HK-2 (cell line): ENCODE measurements around the gene ELAVL4.
A peak's percentile ranks its signal among the peaks of the same experiment; 100 is the strongest.

Experiments used
- DNase-seq: peaks from one replicate; pipeline ENCODE4 v3.0.0-alpha.2; 2018; ENCODE audit not compliant: unreplicated experiment

Gene ELAVL4

GRCh38 chr1:50179639-50180038 is 70.9 kb downstream of the ELAVL4 start:
- no peak for DNase-seq

GRCh38 chr1:50180367-50180766 is 71.6 kb downstream of the ELAVL4 start:
- DNase-seq: no peak

GRCh38 chr1:50181027-50181663 is 72.4 kb downstream of the ELAVL4 start:
- no peak for DNase-seq

- no peak for DNase-seq
Observed at GRCh38 chr1:50183378-50184133, 74.8 kb downstream of the ELAVL4 start.

- no peak for DNase-seq
Observed at GRCh38 chr1:50189369-50189768, 80.6 kb downstream of the ELAVL4 start.

GRCh38 chr1:50193002-50193401 is 84.3 kb downstream of the ELAVL4 start:
- no peak for DNase-seq

GRCh38 chr1:50195205-50195604 is 86.5 kb downstream of the ELAVL4 start:
- DNase-seq: no peak

GRCh38 chr1:50196081-50196480 is 87.4 kb downstream of the ELAVL4 start:
- no peak for DNase-seq

- no peak for DNase-seq
Observed at GRCh38 chr1:50197216-50197615, 88.5 kb downstream of the ELAVL4 start.

- DNase-seq: no peak
Observed at GRCh38 chr1:50208315-50208714, 99.6 kb downstream of the ELAVL4 start.

GRCh38 chr1:50208756-50209155 is 100.0 kb downstream of the ELAVL4 start:
- DNase-seq: no peak

GRCh38 chr1:50209749-50210148 is 101.0 kb downstream of the ELAVL4 start:
- DNase-seq: no peak

- no peak for DNase-seq
Observed at GRCh38 chr1:50213505-50213904, 104.8 kb downstream of the ELAVL4 start.

- no peak for DNase-seq
Observed at GRCh38 chr1:50214717-50215116, 106.0 kb downstream of the ELAVL4 start.

GRCh38 chr1:50218344-50219120 is 109.8 kb downstream of the ELAVL4 start:
- no peak for DNase-seq

GRCh38 chr1:50228871-50229384 is 120.2 kb downstream of the ELAVL4 start:
- no peak for DNase-seq

- no peak for DNase-seq
Observed at GRCh38 chr1:50231209-50231608, 122.5 kb downstream of the ELAVL4 start.

GRCh38 chr1:50232336-50232735 is 123.6 kb downstream of the ELAVL4 start:
- DNase-seq: no peak

- DNase-seq: no peak
Observed at GRCh38 chr1:50236656-50237055, 127.9 kb downstream of the ELAVL4 start.

GRCh38 chr1:50237056-50237455 is 128.3 kb downstream of the ELAVL4 start:
- DNase-seq: no peak

GRCh38 chr1:50243939-50244338 is 135.2 kb downstream of the ELAVL4 start:
- DNase-seq: no peak

GRCh38 chr1:50246869-50247268 is 138.1 kb downstream of the ELAVL4 start:
- DNase-seq: no peak

GRCh38 chr1:50251702-50252101 is 143.0 kb downstream of the ELAVL4 start:
- DNase-seq: peak; percentile 16
